ENCODE measurements around the gene NPNT. TPM values are rescaled to one million over a fixed set of nuclear protein-coding genes. Genes with fewer than 3 reads are reported as not detected.

The NPNT gene
- polyA plus RNA-seq, 1 donor = 163 TPM

- peaks cover 2% of the 10 kb centered on the region for H3K9me3 ChIP-seq (ENCODE audit: control insufficient read depth, low read depth, low read length)
- WGBS (ENCODE audit: insufficient coverage, low lambda C conversion rate) = 80% methylated on average over 1 of the region's 5 CpGs
- no peak overlapping the region for H3K4me3 ChIP-seq (ENCODE audit: low read length)
- no peaks in the 10 kb centered on the region for H3K27me3 ChIP-seq (ENCODE audit: control insufficient read depth, insufficient read depth, low read length)
- H3K27ac ChIP-seq (ENCODE audit: low read length) = no peak overlapping the region
- no peaks in the 10 kb centered on the region for H3K4me1 ChIP-seq (ENCODE audit: control insufficient read depth, insufficient read depth, low read length)
- no peaks in the 10 kb centered on the region for H3K36me3 ChIP-seq (ENCODE audit: control insufficient read depth, insufficient read depth, low read length)
- no peak for DNase-seq
Measured at GRCh38 chr4:106017975-106018374, 122.7 kb downstream of the NPNT start.

GRCh38 chr4:106019771-106020170 is 124.5 kb downstream of the NPNT start:
- Histone ChIP-seq H3K4me1 (ENCODE audit: control insufficient read depth, insufficient read depth, low read length) (no peaks in the 10 kb centered on the region), H3K36me3 (ENCODE audit: control insufficient read depth, insufficient read depth, low read length) (no peaks in the 10 kb centered on the region), H3K27ac (ENCODE audit: low read length) (no peak overlapping the region), H3K9me3 (ENCODE audit: control insufficient read depth, low read depth, low read length) (no peaks in the 10 kb centered on the region), H3K27me3 (ENCODE audit: control insufficient read depth, insufficient read depth, low read length) (no peaks in the 10 kb centered on the region), H3K4me3 (ENCODE audit: low read length) (no peak overlapping the region)
- DNase-seq = no peak

Other genes with a start within 250 kb of the NPNT start
- gene INTS12, start 186.8 kb upstream of the NPNT start, polyA plus RNA-seq = 24.7 TPM
- gene GSTCD, start 186.7 kb upstream of the NPNT start, polyA plus RNA-seq = 9.8 TPM